Measurements from ENCODE around the gene EPB41L2. TPM values are rescaled to one million over a fixed set of nuclear protein-coding genes. Genes with fewer than 3 reads are reported as not detected.
"Not testable (repeated sequence)": the region's sequence is repeated elsewhere in the genome, so short reads cannot be mapped to it uniquely, and the experiment has no call there.

EPB41L2 gene
- total RNA-seq, 1 donor from 2014 or later, result 38.3 TPM

GRCh38 chr6:130944486-130944885, 118.6 kb downstream of the EPB41L2 start:
- no peak overlapping the region for H3K4me3 ChIP-seq (ENCODE audit: low read depth, low read length)
- TF ChIP-seq CTCF (conservative IDR thresholded peaks at IDR 0.05; ENCODE audit: low read depth, low read length), result no peak
- no peak for DNase-seq (ENCODE audit: low read depth)

- TF ChIP-seq CTCF (conservative IDR thresholded peaks at IDR 0.05; ENCODE audit: low read depth, low read length), result no peak
- no peak overlapping the region for H3K4me3 ChIP-seq (ENCODE audit: low read depth, low read length)
- no peak for DNase-seq (ENCODE audit: low read depth)
These were observed 119.3 kb downstream of the EPB41L2 start for GRCh38 chr6:130943738-130944137.

- H3K4me3 ChIP-seq (ENCODE audit: low read depth, low read length); DNase-seq (ENCODE audit: low read depth): not testable (repeated sequence)
These were observed 120.3 kb downstream of the EPB41L2 start for GRCh38 chr6:130942752-130943151.

- H3K4me3 ChIP-seq (ENCODE audit: low read depth, low read length), result no peak overlapping the region
- no peak for TF ChIP-seq CTCF (conservative IDR thresholded peaks at IDR 0.05; ENCODE audit: low read depth, low read length)
- DNase-seq (ENCODE audit: low read depth), result no peak
These were observed 125.0 kb downstream of the EPB41L2 start for GRCh38 chr6:130937942-130938604.

- TF ChIP-seq CTCF (conservative IDR thresholded peaks at IDR 0.05; ENCODE audit: low read depth, low read length), result no peak
- no peak overlapping the region for H3K4me3 ChIP-seq (ENCODE audit: low read depth, low read length)
- DNase-seq (ENCODE audit: low read depth), result no peak
These were observed 126.1 kb downstream of the EPB41L2 start for GRCh38 chr6:130936933-130937332.

GRCh38 chr6:130935978-130936377, 127.1 kb downstream of the EPB41L2 start:
- no peak overlapping the region for H3K4me3 ChIP-seq (ENCODE audit: low read depth, low read length)
- no peak for DNase-seq (ENCODE audit: low read depth)
- TF ChIP-seq CTCF (conservative IDR thresholded peaks at IDR 0.05; ENCODE audit: low read depth, low read length), result no peak

- no peak for DNase-seq (ENCODE audit: low read depth)
These were observed 128.0 kb downstream of the EPB41L2 start for GRCh38 chr6:130934848-130935585.

More at GRCh38 chr6:130934848-130935585, 128.0 kb downstream of the EPB41L2 start:
- TF ChIP-seq CTCF (conservative IDR thresholded peaks at IDR 0.05; ENCODE audit: low read depth, low read length), result no peak
- no peak overlapping the region for H3K4me3 ChIP-seq (ENCODE audit: low read depth, low read length)

All from epithelial cell of proximal tubule (primary cell).